SK-N-SH (cell line): ENCODE data around the gene FDX2. TPM values are rescaled to one million over a fixed set of nuclear protein-coding genes. Genes with fewer than 3 reads are reported as not detected.

ENCODE experiments used
- CTCF ChIA-PET: fragments of 300-600, 350-600 bp; formaldehyde crosslinking; extraction: SDS; loops from one replicate; lab custom pipeline; 2021; lab: Yijun Ruan, JAX
- POLR2A ChIA-PET: fragments of 350-600 bp; sonication (Branson Sonifier 250); formaldehyde crosslinking; extraction: SDS; loops from one replicate; lab custom pipeline; 2020; ENCODE audit warnings: antibody characterized with exemption, inconsistent platforms; lab: Yijun Ruan, JAX
- DNase-seq: peaks from one replicate; pipeline ENCODE4 v3.0.0; 2012
- H2AFZ ChIP-seq: fragments of 200-600 bp; sonication (generic); 2 replicates; pipeline ENCODE4 v1.8.1; 2016; ENCODE audit warnings: antibody characterized with exemption, mild to moderate bottlenecking, low read depth
- H3F3A ChIP-seq: fragments of 200-600 bp; sonication (generic); replicated peaks from 2 replicates; pipeline ENCODE3; 2016; ENCODE audit warnings: antibody characterized with exemption, mild to moderate bottlenecking; ENCODE audit not compliant: insufficient read depth
- H3K27ac ChIP-seq, 2 experiments: fragments of 200-500 bp in 1 of 2; fragments of 200-600 bp in 1 of 2; sonication (Bioruptor generic) in 1 of 2; sonication (generic), shearing (Covaris generic) in 1 of 2; 2 replicates each; pipeline versions ENCODE4 v1.5.1 to v1.6.1; 2014 to 2016; ENCODE audit warnings: low read depth in 2 of 2, inconsistent platforms in 1 of 2, low read length in 1 of 2, mild to moderate bottlenecking in 1 of 2, mixed read lengths in 1 of 2
- H3K27me3 ChIP-seq: fragments of 200-600 bp; sonication (generic), shearing (Covaris generic); 2 replicates; pipeline ENCODE4 v1.6.1; 2016; ENCODE audit warnings: mixed run types; ENCODE audit not compliant: insufficient read depth
- H3K36me3 ChIP-seq, 2 experiments: fragments of 200-500 bp in 1 of 2; fragments of 200-600 bp in 1 of 2; sonication (Bioruptor generic) in 1 of 2; sonication (generic) in 1 of 2; replicated peaks in 1 of 2; 2 replicates each; pipeline versions ENCODE3 to v1.5.1; 2014 to 2016; ENCODE audit warnings: low read length in 1 of 2, mild to moderate bottlenecking in 1 of 2; ENCODE audit not compliant: insufficient read depth in 2 of 2, control insufficient read depth in 1 of 2
- H3K4me1 ChIP-seq, 2 experiments: fragments of 200-500 bp in 1 of 2; fragments of 200-600 bp in 1 of 2; sonication (Bioruptor generic) in 1 of 2; sonication (generic), shearing (Covaris generic) in 1 of 2; 2 replicates each; pipeline versions ENCODE4 v1.5.1 to v1.6.1; 2014 to 2016; ENCODE audit warnings: low read depth in 1 of 2, low read length in 1 of 2, mixed run types in 1 of 2; ENCODE audit not compliant: insufficient read depth in 2 of 2, control insufficient read depth in 1 of 2
- H3K4me2 ChIP-seq: fragments of 200-600 bp; sonication (generic), shearing (Covaris generic); 2 replicates; pipeline ENCODE4 v1.6.1; 2017; ENCODE audit warnings: mixed run types
- H3K4me3 ChIP-seq, 2 experiments: fragments of 200-500 bp in 1 of 2; fragments of 200-600 bp in 1 of 2; sonication (Bioruptor generic) in 1 of 2; sonication (generic), shearing (Covaris generic) in 1 of 2; 2 replicates each; pipeline versions ENCODE4 v1.5.1 to v1.8.1; 2014 to 2016; ENCODE audit warnings: low read depth in 2 of 2, inconsistent platforms in 1 of 2, low read length in 1 of 2, mild to moderate bottlenecking in 1 of 2, mixed read lengths in 1 of 2, moderate library complexity in 1 of 2
- H3K79me2 ChIP-seq: fragments of 200-600 bp; sonication (generic); 2 replicates; pipeline ENCODE4 v1.8.1; 2017; ENCODE audit warnings: mild to moderate bottlenecking; ENCODE audit not compliant: insufficient read depth
- H3K9ac ChIP-seq: fragments of 200-600 bp; sonication (generic); 2 replicates; pipeline ENCODE4 v1.6.1; 2017; ENCODE audit warnings: mixed run types
- H3K9me2 ChIP-seq: fragments of 200-600 bp; sonication (generic); 2 replicates; pipeline ENCODE4 v1.6.1; 2017; ENCODE audit warnings: mixed run types
- H3K9me3 ChIP-seq: fragments of 200-600 bp; sonication (generic); 2 replicates; pipeline ENCODE4 v1.6.1; 2017; ENCODE audit warnings: mixed run types, mild to moderate bottlenecking, moderate library complexity
- H4K20me1 ChIP-seq: fragments of 200-600 bp; sonication (generic); 2 replicates; pipeline ENCODE4 v1.6.1; 2017; ENCODE audit warnings: mild to moderate bottlenecking, mixed run types; ENCODE audit not compliant: insufficient read depth
- CHD2 ChIP-seq: fragments of 150-350 bp; IDR thresholded peaks from 2 replicates; pipeline ENCODE4 v1.6.1; 2018; ENCODE audit warnings: low read length; ENCODE audit not compliant: partially characterized antibody
- GABPA ChIP-seq: IDR thresholded peaks from 2 replicates; pipeline ENCODE4 v1.4.0; 2012; ENCODE audit warnings: low read depth, mild to moderate bottlenecking
- MXI1 ChIP-seq: IDR thresholded peaks from 2 replicates; pipeline ENCODE4 v1.6.1; 2012; ENCODE audit warnings: mild to moderate bottlenecking, low read depth, low read length, improper control_type of control experiment
- NFIC ChIP-seq: IDR thresholded peaks from 2 replicates; pipeline ENCODE4 v1.4.0; 2012; ENCODE audit warnings: borderline replicate concordance
- NRF1 ChIP-seq: IDR thresholded peaks from 2 replicates; pipeline ENCODE4 v1.6.1; 2012; ENCODE audit warnings: low read depth, mild to moderate bottlenecking, low read length
- POLR2AphosphoS5 ChIP-seq: IDR thresholded peaks from 2 replicates; pipeline ENCODE4 v1.6.1; 2012; ENCODE audit warnings: low read depth, low read length
- RFX5 ChIP-seq: IDR thresholded peaks from 2 replicates; pipeline ENCODE4 v1.6.1; 2012; ENCODE audit warnings: mild to moderate bottlenecking, improper control_type of control experiment, low read length
- SIN3A ChIP-seq: IDR thresholded peaks from 2 replicates; pipeline ENCODE4 v1.6.1; 2012; ENCODE audit warnings: low read depth, mild to moderate bottlenecking, low read length, moderate library complexity, borderline replicate concordance
- TAF1 ChIP-seq: IDR thresholded peaks from 2 replicates; pipeline ENCODE4 v1.6.1; 2012; ENCODE audit warnings: low read depth, mild to moderate bottlenecking, low read length, moderate library complexity, borderline replicate concordance
- YY1 ChIP-seq: IDR thresholded peaks from 2 replicates; pipeline ENCODE4 v1.4.0; 2012; ENCODE audit warnings: low read depth, mild to moderate bottlenecking
- WGBS: methylation state at CpG from one replicate; pipeline ENCODE4 v1.1.6; 2017; ENCODE audit warnings: low lambda C conversion rate; 5-methylcytosine and 5-hydroxymethylcytosine counted together
- polyA plus RNA-seq, 3 experiments: library from polyadenylated mRNA; depleted of rRNA; stranded (reverse); fragments of >200 nt; gene quantifications; 2 replicates each; pipeline ENCODE4 v1.2.3, GENCODE V29; 2012
- TF ChIP-seq, protein P1 (sequence below): fragments of 150-350 bp; IDR thresholded peaks from 2 replicates; pipeline ENCODE4 v1.6.1; 2017; ENCODE audit warnings: antibody characterized with exemption, low read length, low read depth, borderline replicate concordance
- TF ChIP-seq, protein P2 (sequence below): IDR thresholded peaks from 2 replicates; pipeline ENCODE4 v1.4.0; 2012; ENCODE audit warnings: low read depth
- TF ChIP-seq, protein P3 (sequence below): IDR thresholded peaks from 2 replicates; pipeline ENCODE4 v1.4.0; 2012; ENCODE audit warnings: low read depth, borderline replicate concordance
- TF ChIP-seq, protein P4 (sequence below): IDR thresholded peaks from 2 replicates; pipeline ENCODE4 v1.4.0; 2012; ENCODE audit warnings: low read depth, borderline replicate concordance
- TF ChIP-seq, protein P5 (sequence below): IDR thresholded peaks from 2 replicates; pipeline ENCODE4; 2012

FDX2 gene
- polyA plus RNA-seq (2012; rRNA removed), result 45.8 TPM in 2 replicates
- 24.1 and 32.4 TPM in 2 replicates for polyA plus RNA-seq (2012; cell fraction: cytosol; rRNA removed)
- polyA plus RNA-seq (2012; cell fraction: nucleus; rRNA removed), result 44.3 and 76.3 TPM in 2 replicates

DNA sequence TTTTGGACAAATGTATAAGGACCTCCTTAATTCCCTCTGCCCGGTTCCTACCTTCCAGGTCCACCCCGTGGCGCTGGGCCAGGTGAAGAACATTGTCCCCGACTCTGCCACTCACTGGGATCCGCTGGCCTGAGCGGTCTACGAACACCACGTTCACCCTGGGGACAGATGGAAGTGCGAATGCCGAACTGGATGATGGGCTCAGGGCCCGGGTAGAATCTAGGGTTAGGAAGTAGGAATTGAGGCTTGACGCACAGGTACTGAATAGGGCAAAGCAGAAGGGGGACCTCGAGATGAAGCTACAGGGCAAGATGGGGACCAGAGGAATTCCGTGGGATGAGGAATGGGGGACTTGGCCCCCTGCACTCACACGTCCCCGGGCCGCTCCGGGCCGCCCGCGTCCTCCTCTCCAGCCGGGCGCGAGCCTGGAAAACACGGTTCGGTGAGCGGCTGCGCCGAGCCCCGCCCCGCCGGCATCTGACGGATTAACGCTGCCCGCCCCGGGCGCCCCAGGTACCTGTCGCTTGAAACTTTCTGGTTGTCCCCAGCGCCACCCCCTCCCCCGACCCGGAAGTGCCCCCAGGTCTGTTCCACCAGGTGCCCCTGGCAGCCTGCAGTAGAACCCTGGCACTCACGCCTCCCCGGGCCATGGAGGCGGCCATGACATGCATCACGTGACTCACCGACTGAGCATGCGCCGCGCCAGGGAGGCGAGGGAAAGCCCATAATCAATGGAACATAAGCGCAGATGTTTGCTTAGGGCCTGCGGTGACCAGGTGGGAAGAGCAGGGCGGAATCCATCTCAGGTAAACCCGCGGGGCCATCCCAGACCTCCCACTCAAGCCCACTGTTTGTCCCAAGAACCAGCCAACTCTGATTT is at the start of gene FDX2:
FDX2 (minus strand) TSS at position 681 of the 880 bp plus-strand sequence; CDS start at position 662, 19 bp downstream.
- Histone ChIP-seq H3K9me3 (no peaks in the 10 kb centered on the region), H3K27ac (peak within 1 kb of the TSS; percentile 37 to 85), H3F3A (peaks cover 6% of the 10 kb centered on the region), H3K4me1 (peaks cover 0 to 17% of the 10 kb centered on the region in 2 experiments; a peak in 1 of 4 replicates), H3K9ac (peak within 1 kb of the TSS; percentile 68), H3K4me2 (peak within 1 kb of the TSS; percentile 87), H3K9me2 (no peaks in the 10 kb centered on the region), H2AFZ (peak within 1 kb of the TSS; percentile 86), H4K20me1 (no peaks in the 10 kb centered on the region), H3K36me3 (peaks cover 4 to 19% of the 10 kb centered on the region in 2 experiments), H3K79me2 (peaks cover 12% of the 10 kb centered on the region; the same call in 1 of the 2 replicates), H3K27me3 (no peaks in the 10 kb centered on the region), H3K4me3 (peak within 1 kb of the TSS; percentile 73 to 79)
- DNase-seq, result peak; percentile 97
- TF ChIP-seq YY1 (peak; percentile 98), MXI1 (peak; percentile 100), NFIC (peak; percentile 23; the same call in 1 of the 2 replicates), CHD2 (no peak), NRF1 (peak; percentile 82), RFX5 (no peak; the same call in 1 of the 2 replicates), GABPA (peak; percentile 13; the same call in 1 of the 2 replicates), SIN3A (peak; percentile 91), TAF1 (peak; percentile 63; the same call in 1 of the 2 replicates), POLR2AphosphoS5 (peak; percentile 95)
- TF ChIP-seq, protein P1, sequence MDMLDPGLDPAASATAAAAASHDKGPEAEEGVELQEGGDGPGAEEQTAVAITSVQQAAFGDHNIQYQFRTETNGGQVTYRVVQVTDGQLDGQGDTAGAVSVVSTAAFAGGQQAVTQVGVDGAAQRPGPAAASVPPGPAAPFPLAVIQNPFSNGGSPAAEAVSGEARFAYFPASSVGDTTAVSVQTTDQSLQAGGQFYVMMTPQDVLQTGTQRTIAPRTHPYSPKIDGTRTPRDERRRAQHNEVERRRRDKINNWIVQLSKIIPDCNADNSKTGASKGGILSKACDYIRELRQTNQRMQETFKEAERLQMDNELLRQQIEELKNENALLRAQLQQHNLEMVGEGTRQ, result peak; percentile 91
- TF ChIP-seq, protein P2, sequence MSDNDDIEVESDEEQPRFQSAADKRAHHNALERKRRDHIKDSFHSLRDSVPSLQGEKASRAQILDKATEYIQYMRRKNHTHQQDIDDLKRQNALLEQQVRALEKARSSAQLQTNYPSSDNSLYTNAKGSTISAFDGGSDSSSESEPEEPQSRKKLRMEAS, result peak; percentile 91
- TF ChIP-seq, protein P3, sequence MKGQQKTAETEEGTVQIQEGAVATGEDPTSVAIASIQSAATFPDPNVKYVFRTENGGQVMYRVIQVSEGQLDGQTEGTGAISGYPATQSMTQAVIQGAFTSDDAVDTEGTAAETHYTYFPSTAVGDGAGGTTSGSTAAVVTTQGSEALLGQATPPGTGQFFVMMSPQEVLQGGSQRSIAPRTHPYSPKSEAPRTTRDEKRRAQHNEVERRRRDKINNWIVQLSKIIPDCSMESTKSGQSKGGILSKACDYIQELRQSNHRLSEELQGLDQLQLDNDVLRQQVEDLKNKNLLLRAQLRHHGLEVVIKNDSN, result peak; percentile 98
- TF ChIP-seq, protein P4, sequence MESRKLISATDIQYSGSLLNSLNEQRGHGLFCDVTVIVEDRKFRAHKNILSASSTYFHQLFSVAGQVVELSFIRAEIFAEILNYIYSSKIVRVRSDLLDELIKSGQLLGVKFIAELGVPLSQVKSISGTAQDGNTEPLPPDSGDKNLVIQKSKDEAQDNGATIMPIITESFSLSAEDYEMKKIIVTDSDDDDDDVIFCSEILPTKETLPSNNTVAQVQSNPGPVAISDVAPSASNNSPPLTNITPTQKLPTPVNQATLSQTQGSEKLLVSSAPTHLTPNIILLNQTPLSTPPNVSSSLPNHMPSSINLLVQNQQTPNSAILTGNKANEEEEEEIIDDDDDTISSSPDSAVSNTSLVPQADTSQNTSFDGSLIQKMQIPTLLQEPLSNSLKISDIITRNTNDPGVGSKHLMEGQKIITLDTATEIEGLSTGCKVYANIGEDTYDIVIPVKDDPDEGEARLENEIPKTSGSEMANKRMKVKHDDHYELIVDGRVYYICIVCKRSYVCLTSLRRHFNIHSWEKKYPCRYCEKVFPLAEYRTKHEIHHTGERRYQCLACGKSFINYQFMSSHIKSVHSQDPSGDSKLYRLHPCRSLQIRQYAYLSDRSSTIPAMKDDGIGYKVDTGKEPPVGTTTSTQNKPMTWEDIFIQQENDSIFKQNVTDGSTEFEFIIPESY, result no peak
- TF ChIP-seq, protein P5, sequence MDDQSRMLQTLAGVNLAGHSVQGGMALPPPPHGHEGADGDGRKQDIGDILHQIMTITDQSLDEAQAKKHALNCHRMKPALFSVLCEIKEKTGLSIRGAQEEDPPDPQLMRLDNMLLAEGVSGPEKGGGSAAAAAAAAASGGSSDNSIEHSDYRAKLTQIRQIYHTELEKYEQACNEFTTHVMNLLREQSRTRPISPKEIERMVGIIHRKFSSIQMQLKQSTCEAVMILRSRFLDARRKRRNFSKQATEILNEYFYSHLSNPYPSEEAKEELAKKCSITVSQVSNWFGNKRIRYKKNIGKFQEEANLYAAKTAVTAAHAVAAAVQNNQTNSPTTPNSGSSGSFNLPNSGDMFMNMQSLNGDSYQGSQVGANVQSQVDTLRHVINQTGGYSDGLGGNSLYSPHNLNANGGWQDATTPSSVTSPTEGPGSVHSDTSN, result peak; percentile 51
- POLR2A ChIA-PET, result interaction anchor here (1.1 to 1.4 kb wide), 2 partner anchors 10 to 44 kb away, joined by 5 to 8 read pairs; no protein-coding TSS in a partner anchor
- WGBS, result 4% methylated on average over 16 of the region's 55 CpGs
- CTCF ChIA-PET, result interaction anchor here (0.5 to 3.2 kb wide), 8 partner anchors 15 to 75 kb away, joined by 3 to 16 read pairs (median 4); partner anchors contain the start of gene ICAM1
